ENCODE measurements around the gene ADAMTS17. TPM values are rescaled to one million over a fixed set of nuclear protein-coding genes. Genes with fewer than 3 reads are reported as not detected.
A peak's percentile ranks its signal among the peaks of the same experiment; 100 is the strongest.

ADAMTS17 gene
- total and polyA plus RNA-seq, 2 experiments from 2014 or later, result 0.69 to 3.3 TPM

GRCh38 chr15:100083572-100083971 lies 258.2 kb downstream of the ADAMTS17 start:
- Histone ChIP-seq H3K36me3 (no peaks in the 10 kb centered on the region), H3K27ac (no peak overlapping the region), H3K9me3 (ENCODE audit: low read depth) (no peaks in the 10 kb centered on the region), H3K27me3 (no peaks in the 10 kb centered on the region), H3K4me1 (ENCODE audit: low read depth) (no peaks in the 10 kb centered on the region), H3K4me3 (no peak overlapping the region)
- no peak for DNase-seq (ENCODE audit: low read depth in 1 of 2, low spot score in 1 of 2)
- TF ChIP-seq CTCF (IDR thresholded peaks at IDR 0.05; ENCODE audit: low read depth, low read length), result no peak

DNA sequence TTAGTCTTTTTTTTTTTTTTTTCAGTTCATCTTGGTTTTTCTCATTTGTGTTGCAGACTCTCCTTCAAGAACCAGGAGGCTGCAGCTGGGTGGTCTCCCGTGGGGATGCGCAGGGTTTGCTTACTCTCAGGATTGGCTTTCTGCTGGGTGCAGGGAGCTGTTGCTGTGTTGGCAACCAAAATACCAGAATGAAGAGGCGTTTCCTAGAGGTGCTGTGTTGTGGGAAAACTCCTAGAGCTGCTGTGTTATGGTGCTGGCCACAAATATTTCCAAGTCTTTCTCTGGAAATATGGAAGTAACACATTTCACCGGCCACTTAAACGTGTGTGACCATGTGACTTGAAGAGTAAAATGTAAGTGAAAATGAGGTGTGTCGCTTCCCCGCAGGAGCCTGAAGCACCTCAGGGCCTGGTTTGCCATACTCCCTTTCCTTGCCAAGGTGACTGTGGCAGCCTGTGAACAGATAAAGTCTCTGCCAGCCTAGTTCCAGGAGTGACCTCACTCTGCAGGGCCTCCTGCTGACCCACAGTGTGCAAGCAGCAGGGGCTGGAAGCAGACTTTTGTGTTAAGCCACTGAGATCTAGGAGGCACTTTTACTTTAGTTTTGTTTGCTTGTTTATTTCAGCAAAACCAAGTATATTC lies 258.9 kb downstream of the ADAMTS17 start:
- no peaks in the 10 kb centered on the region for H3K27me3 ChIP-seq
- H3K36me3 ChIP-seq, result no peaks in the 10 kb centered on the region
- no peak for TF ChIP-seq CTCF (IDR thresholded peaks at IDR 0.05; ENCODE audit: low read depth, low read length)
- no peak overlapping the region for H3K4me3 ChIP-seq
- H3K27ac ChIP-seq, result no peak overlapping the region
- DNase-seq (ENCODE audit: low read depth in 1 of 2, low spot score in 1 of 2), result no peak
- H3K9me3 ChIP-seq (ENCODE audit: low read depth), result no peaks in the 10 kb centered on the region
- H3K4me1 ChIP-seq (ENCODE audit: low read depth), result no peaks in the 10 kb centered on the region

DNA sequence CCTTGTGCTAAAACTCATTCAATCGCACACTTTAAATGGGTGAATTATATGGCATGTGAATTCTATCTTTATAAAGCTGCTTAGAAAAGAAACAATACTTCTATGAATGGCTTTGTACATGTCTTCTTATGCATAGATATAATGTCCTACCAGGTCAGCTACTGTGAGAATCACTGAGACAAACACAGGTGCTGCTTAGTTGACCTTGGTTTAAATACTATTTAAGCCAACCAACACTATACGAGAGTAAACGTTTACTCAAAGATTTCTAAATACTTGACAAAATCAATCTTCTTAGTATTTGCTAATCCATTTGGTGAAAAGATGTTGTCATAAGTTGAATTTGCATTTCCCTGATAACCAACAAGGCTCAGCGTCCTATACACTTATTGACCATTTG lies 260.3 kb downstream of the ADAMTS17 start:
- no peaks in the 10 kb centered on the region for H3K36me3 ChIP-seq
- H3K4me3 ChIP-seq, result no peak overlapping the region
- H3K4me1 ChIP-seq (ENCODE audit: low read depth), result no peaks in the 10 kb centered on the region
- TF ChIP-seq CTCF (IDR thresholded peaks at IDR 0.05; ENCODE audit: low read depth, low read length), result no peak
- no peak overlapping the region for H3K27ac ChIP-seq
- no peaks in the 10 kb centered on the region for H3K27me3 ChIP-seq
- no peaks in the 10 kb centered on the region for H3K9me3 ChIP-seq (ENCODE audit: low read depth)
- DNase-seq (ENCODE audit: low read depth in 1 of 2, low spot score in 1 of 2), result no peak

GRCh38 chr15:100078511-100079220 lies 263.1 kb downstream of the ADAMTS17 start:
- TF ChIP-seq CTCF (IDR thresholded peaks at IDR 0.05; ENCODE audit: low read depth, low read length), result no peak
- peak in 1 of 2 donors; percentile 46 for DNase-seq (ENCODE audit: low read depth in 1 of 2, low spot score in 1 of 2)
- Histone ChIP-seq H3K4me1 (ENCODE audit: low read depth) (no peaks in the 10 kb centered on the region), H3K27ac (no peak overlapping the region), H3K4me3 (no peak overlapping the region), H3K36me3 (no peaks in the 10 kb centered on the region), H3K27me3 (no peaks in the 10 kb centered on the region), H3K9me3 (ENCODE audit: low read depth) (no peaks in the 10 kb centered on the region)

DNA sequence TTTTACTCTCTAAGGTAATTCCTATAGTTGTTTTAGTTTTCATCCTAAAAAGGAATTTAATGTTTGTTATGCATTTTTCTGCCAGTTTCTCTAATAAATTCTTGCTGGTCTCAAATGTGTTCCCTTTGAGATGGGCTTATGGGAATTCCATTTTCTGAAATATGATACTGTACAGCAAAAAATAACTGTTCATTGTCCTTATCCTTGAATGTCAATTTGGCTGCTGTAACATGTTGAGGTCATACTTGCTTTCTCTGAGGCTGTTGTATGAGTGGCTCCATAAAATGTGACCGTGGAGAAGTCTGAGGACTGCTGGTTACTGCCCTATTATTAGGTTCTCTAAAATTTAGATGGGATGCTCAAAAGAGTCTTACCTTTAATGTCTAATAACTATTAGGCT lies 266.5 kb downstream of the ADAMTS17 start:
- Histone ChIP-seq H3K4me1 (ENCODE audit: low read depth) (no peaks in the 10 kb centered on the region), H3K27me3 (no peaks in the 10 kb centered on the region), H3K4me3 (no peak overlapping the region), H3K9me3 (ENCODE audit: low read depth) (no peaks in the 10 kb centered on the region), H3K36me3 (no peaks in the 10 kb centered on the region), H3K27ac (no peak overlapping the region)
- DNase-seq (ENCODE audit: low read depth in 1 of 2, low spot score in 1 of 2), result no peak
- TF ChIP-seq CTCF (IDR thresholded peaks at IDR 0.05; ENCODE audit: low read depth, low read length), result no peak
